OCI-LY3 (cell line): ENCODE data around the gene SHC3.

ENCODE experiments used
- EZH2phosphoT487 ChIP-seq: fragments of 200-600 bp; shearing (Covaris generic); IDR thresholded peaks from 2 replicates; pipeline ENCODE4 v1.6.1; 2018; ENCODE audit warnings: antibody characterized with exemption, mixed run types, low read depth
- TF ChIP-seq, protein P1 (sequence below): fragments of 200-600, 300-600 bp; sonication (generic); IDR thresholded peaks from 2 replicates; pipeline ENCODE4 v1.5.1; 2014; ENCODE audit warnings: antibody characterized with exemption, low read length, low read depth

DNA sequence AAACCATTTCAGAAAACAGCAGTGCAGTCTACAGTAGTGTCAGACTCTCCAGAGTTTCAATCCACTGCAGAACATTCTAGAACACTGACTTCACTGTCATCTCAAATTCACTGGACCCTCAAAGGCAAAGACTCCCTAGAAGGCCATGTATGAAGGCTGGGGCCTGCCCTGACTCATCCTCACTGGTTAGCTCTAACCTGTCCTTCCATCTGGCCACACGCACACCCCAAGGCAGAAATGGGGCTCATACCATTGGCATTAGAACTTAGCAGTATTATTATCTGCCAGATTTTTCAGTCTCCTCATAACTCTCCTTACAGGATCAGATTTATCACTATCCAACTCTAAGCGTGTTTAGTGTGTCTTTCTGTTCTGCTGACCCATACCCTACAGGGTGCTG lies 166.9 kb downstream of the SHC3 start:
- TF ChIP-seq, protein P1, sequence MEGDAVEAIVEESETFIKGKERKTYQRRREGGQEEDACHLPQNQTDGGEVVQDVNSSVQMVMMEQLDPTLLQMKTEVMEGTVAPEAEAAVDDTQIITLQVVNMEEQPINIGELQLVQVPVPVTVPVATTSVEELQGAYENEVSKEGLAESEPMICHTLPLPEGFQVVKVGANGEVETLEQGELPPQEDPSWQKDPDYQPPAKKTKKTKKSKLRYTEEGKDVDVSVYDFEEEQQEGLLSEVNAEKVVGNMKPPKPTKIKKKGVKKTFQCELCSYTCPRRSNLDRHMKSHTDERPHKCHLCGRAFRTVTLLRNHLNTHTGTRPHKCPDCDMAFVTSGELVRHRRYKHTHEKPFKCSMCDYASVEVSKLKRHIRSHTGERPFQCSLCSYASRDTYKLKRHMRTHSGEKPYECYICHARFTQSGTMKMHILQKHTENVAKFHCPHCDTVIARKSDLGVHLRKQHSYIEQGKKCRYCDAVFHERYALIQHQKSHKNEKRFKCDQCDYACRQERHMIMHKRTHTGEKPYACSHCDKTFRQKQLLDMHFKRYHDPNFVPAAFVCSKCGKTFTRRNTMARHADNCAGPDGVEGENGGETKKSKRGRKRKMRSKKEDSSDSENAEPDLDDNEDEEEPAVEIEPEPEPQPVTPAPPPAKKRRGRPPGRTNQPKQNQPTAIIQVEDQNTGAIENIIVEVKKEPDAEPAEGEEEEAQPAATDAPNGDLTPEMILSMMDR = no peak
- no peak for TF ChIP-seq EZH2phosphoT487
